Measurements from ENCODE around the gene NAIF1. TPM values are rescaled to one million over a fixed set of nuclear protein-coding genes. Genes with fewer than 3 reads are reported as not detected.

Gene NAIF1
- polyA plus RNA-seq, 1 donor from 2014 or later = 9.9 TPM

GRCh38 chr9:128048663-128049062 is 18.5 kb downstream of the NAIF1 start:
- Histone ChIP-seq H3K9ac (ENCODE audit: low read length) (no peak overlapping the region), H3K79me2 (replicated peaks; ENCODE audit: insufficient read depth, low read length) (no peaks in the 10 kb centered on the region), H3K4me3 (ENCODE audit: low read length) (no peak overlapping the region), H3K27me3 (ENCODE audit: insufficient read depth, low read depth, low read length) (no peaks in the 10 kb centered on the region), H2AFZ (ENCODE audit: low read depth, low read length) (no peak overlapping the region), H3K9me2 (ENCODE audit: insufficient read depth, low read length) (no peaks in the 10 kb centered on the region), H3F3A (ENCODE audit: insufficient read depth, low read length, poor library complexity, severe bottlenecking) (no peaks in the 10 kb centered on the region), H4K20me1 (ENCODE audit: insufficient read depth) (no peaks in the 10 kb centered on the region), H3K9me3 (ENCODE audit: low read length) (no peaks in the 10 kb centered on the region), H3K4me2 (ENCODE audit: low read length) (no peak overlapping the region), H3K36me3 (ENCODE audit: insufficient read depth, low read length) (no peaks in the 10 kb centered on the region), H3K27ac (ENCODE audit: low read length) (no peak overlapping the region)
- TF ChIP-seq RAD21 (conservative IDR thresholded peaks at IDR 0.05) (no peak), SMC3 (conservative IDR thresholded peaks at IDR 0.05; ENCODE audit: poor library complexity) (no peak), EP300 (conservative IDR thresholded peaks at IDR 0.05; ENCODE audit: poor library complexity, severe bottlenecking) (no peak), TAF1 (IDR thresholded peaks at IDR 0.05; ENCODE audit: low read depth) (no peak), POLR2AphosphoS5 (IDR thresholded peaks at IDR 0.05) (no peak), MXI1 (conservative IDR thresholded peaks at IDR 0.05; ENCODE audit: poor library complexity, severe bottlenecking) (no peak), EZH2 (IDR thresholded peaks at IDR 0.05; ENCODE audit: borderline replicate concordance, insufficient read depth, low read length, poor library complexity, severe bottlenecking) (no peak), REST (IDR thresholded peaks at IDR 0.05; ENCODE audit: borderline replicate concordance) (no peak), CTCF (IDR thresholded peaks at IDR 0.05; ENCODE audit: poor library complexity, severe bottlenecking) (no peak)

DNA sequence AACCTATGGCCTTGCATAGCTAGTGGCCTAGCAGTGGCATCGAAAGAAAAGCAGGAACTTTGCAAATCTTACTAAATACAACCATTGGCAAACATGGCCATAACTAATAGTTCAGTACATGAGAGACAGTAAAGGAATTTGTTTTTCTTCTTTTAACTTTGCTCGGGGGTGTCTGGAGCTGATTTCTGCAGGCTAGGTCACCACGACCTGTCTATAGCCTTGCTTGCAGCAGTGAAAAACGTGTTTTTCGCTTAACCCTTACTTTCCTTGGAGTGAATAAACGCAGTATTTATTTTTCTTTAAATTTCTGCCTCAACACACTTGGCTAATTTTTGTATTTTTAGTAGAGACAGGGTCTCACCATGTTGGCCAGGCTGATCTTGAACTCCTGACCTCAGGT is 19.9 kb downstream of the NAIF1 start:
- H3F3A ChIP-seq (ENCODE audit: insufficient read depth, low read length, poor library complexity, severe bottlenecking) = no peaks in the 10 kb centered on the region
- H3K27ac ChIP-seq (ENCODE audit: low read length) = no peak overlapping the region
- H3K4me2 ChIP-seq (ENCODE audit: low read length) = no peak overlapping the region
- TF ChIP-seq CTCF (IDR thresholded peaks at IDR 0.05; ENCODE audit: poor library complexity, severe bottlenecking) (no peak), EZH2 (IDR thresholded peaks at IDR 0.05; ENCODE audit: borderline replicate concordance, insufficient read depth, low read length, poor library complexity, severe bottlenecking) (no peak), EP300 (conservative IDR thresholded peaks at IDR 0.05; ENCODE audit: poor library complexity, severe bottlenecking) (no peak), RAD21 (conservative IDR thresholded peaks at IDR 0.05) (no peak), TAF1 (IDR thresholded peaks at IDR 0.05; ENCODE audit: low read depth) (no peak), MXI1 (conservative IDR thresholded peaks at IDR 0.05; ENCODE audit: poor library complexity, severe bottlenecking) (no peak), SMC3 (conservative IDR thresholded peaks at IDR 0.05; ENCODE audit: poor library complexity) (no peak), REST (IDR thresholded peaks at IDR 0.05; ENCODE audit: borderline replicate concordance) (no peak), POLR2AphosphoS5 (IDR thresholded peaks at IDR 0.05) (no peak)
- no peaks in the 10 kb centered on the region for H3K79me2 ChIP-seq (replicated peaks; ENCODE audit: insufficient read depth, low read length)
- H3K9me2 ChIP-seq (ENCODE audit: insufficient read depth, low read length) = no peaks in the 10 kb centered on the region
- no peak overlapping the region for H2AFZ ChIP-seq (ENCODE audit: low read depth, low read length)
- H3K9me3 ChIP-seq (ENCODE audit: low read length) = no peaks in the 10 kb centered on the region
- H3K27me3 ChIP-seq (ENCODE audit: insufficient read depth, low read depth, low read length) = no peaks in the 10 kb centered on the region
- no peak overlapping the region for H3K9ac ChIP-seq (ENCODE audit: low read length)
- H4K20me1 ChIP-seq (ENCODE audit: insufficient read depth) = no peaks in the 10 kb centered on the region
- no peak overlapping the region for H3K4me3 ChIP-seq (ENCODE audit: low read length)
- no peaks in the 10 kb centered on the region for H3K36me3 ChIP-seq (ENCODE audit: insufficient read depth, low read length)
